ENCODE results near the gene SMAD3. TPM values are rescaled to one million over a fixed set of nuclear protein-coding genes. Genes with fewer than 3 reads are reported as not detected.

The SMAD3 gene
- total RNA-seq, 4 donors from 2014 or later = 25.3 to 54.2 (median 40.0) TPM

- TF ChIP-seq CTCF (IDR thresholded peaks at IDR 0.05; ENCODE audit: low read depth) = no peak
Measured at GRCh38 chr15:67174864-67175573, 109.6 kb downstream of the SMAD3 start.

- TF ChIP-seq CTCF (IDR thresholded peaks at IDR 0.05; ENCODE audit: low read depth) = no peak
Measured at GRCh38 chr15:67175643-67176071, 110.3 kb downstream of the SMAD3 start.

GRCh38 chr15:67176195-67176971 is 111.0 kb downstream of the SMAD3 start:
- TF ChIP-seq CTCF (IDR thresholded peaks at IDR 0.05; ENCODE audit: low read depth) = no peak

GRCh38 chr15:67177752-67178151 is 112.3 kb downstream of the SMAD3 start:
- no peak for TF ChIP-seq CTCF (IDR thresholded peaks at IDR 0.05; ENCODE audit: low read depth)

- TF ChIP-seq CTCF (IDR thresholded peaks at IDR 0.05; ENCODE audit: low read depth) = no peak
Measured at GRCh38 chr15:67178569-67179210, 113.3 kb downstream of the SMAD3 start.

- TF ChIP-seq CTCF (IDR thresholded peaks at IDR 0.05; ENCODE audit: low read depth) = no peak
Measured at GRCh38 chr15:67179411-67179995, 114.1 kb downstream of the SMAD3 start.

GRCh38 chr15:67180035-67180434 is 114.6 kb downstream of the SMAD3 start:
- TF ChIP-seq CTCF (IDR thresholded peaks at IDR 0.05; ENCODE audit: low read depth) = no peak

Data from subcutaneous adipose tissue (tissue), 4 donors.